Memory B cell (primary cell): ENCODE data around the gene MALSU1.

ENCODE experiments used
- ATAC-seq: fragments of 150-1000 bp; cut with Tn5 transposase; 2 replicates; pipeline ENCODE4 v1.10.0; 2021; ENCODE audit warnings: low read depth, mild to moderate bottlenecking, moderate library complexity
- DNase-seq, 2 donors: peaks; one replicate each; pipeline ENCODE4 v3.0.0; 2022; ENCODE audit warnings: low spot score in 2 of 2
- H3K27ac Mint-ChIP-seq: one replicate; pipeline ENCODE4 v1.8.0; 2022; ENCODE audit warnings: mild to moderate bottlenecking, moderate library complexity, mixed read lengths
- H3K27me3 Mint-ChIP-seq: one replicate; pipeline ENCODE4 v1.8.0; 2022; ENCODE audit warnings: mixed read lengths
- H3K36me3 Mint-ChIP-seq: one replicate; pipeline ENCODE4 v1.8.0; 2022; ENCODE audit warnings: mild to moderate bottlenecking, mixed read lengths
- H3K4me1 Mint-ChIP-seq: one replicate; pipeline ENCODE4 v1.8.0; 2022; ENCODE audit warnings: mixed read lengths
- H3K4me3 Mint-ChIP-seq: one replicate; pipeline ENCODE4 v1.8.0; 2022; ENCODE audit warnings: mild to moderate bottlenecking, moderate library complexity, mixed read lengths
- H3K9me3 Mint-ChIP-seq: one replicate; pipeline ENCODE4 v1.8.0; 2022; ENCODE audit warnings: mixed read lengths

The MALSU1 gene

GRCh38 chr7:23353172-23353571 lies 54.0 kb downstream of the MALSU1 start:
- Mint-ChIP-seq H3K27ac (peak overlapping the region; percentile 49), H3K4me1 (peaks cover 8% of the 10 kb centered on the region), H3K27me3 (no peaks in the 10 kb centered on the region), H3K9me3 (no peaks in the 10 kb centered on the region), H3K4me3 (no peak overlapping the region), H3K36me3 (no peaks in the 10 kb centered on the region)
- DNase-seq (no peak), ATAC-seq (peak; percentile 57)

- H3K4me1 Mint-ChIP-seq, result peaks cover 8% of the 10 kb centered on the region
- no peaks in the 10 kb centered on the region for H3K9me3 Mint-ChIP-seq
- no peaks in the 10 kb centered on the region for H3K27me3 Mint-ChIP-seq
- no peaks in the 10 kb centered on the region for H3K36me3 Mint-ChIP-seq
- H3K4me3 Mint-ChIP-seq, result no peak overlapping the region
- no peak for DNase-seq
- ATAC-seq, result no peak
- H3K27ac Mint-ChIP-seq, result no peak overlapping the region
Observed at GRCh38 chr7:23356168-23356567, 57.0 kb downstream of the MALSU1 start.

GRCh38 chr7:23356726-23357125 lies 57.6 kb downstream of the MALSU1 start:
- DNase-seq (no peak), ATAC-seq (no peak)
- no peak overlapping the region for H3K4me3 Mint-ChIP-seq
- no peaks in the 10 kb centered on the region for H3K9me3 Mint-ChIP-seq
- H3K27ac Mint-ChIP-seq, result no peak overlapping the region
- no peaks in the 10 kb centered on the region for H3K36me3 Mint-ChIP-seq
- H3K4me1 Mint-ChIP-seq, result peaks cover 8% of the 10 kb centered on the region
- no peaks in the 10 kb centered on the region for H3K27me3 Mint-ChIP-seq

GRCh38 chr7:23357190-23358093 lies 58.3 kb downstream of the MALSU1 start:
- no peaks in the 10 kb centered on the region for H3K36me3 Mint-ChIP-seq
- peak in 1 of 2 donors; percentile 35 for DNase-seq
- no peak overlapping the region for H3K27ac Mint-ChIP-seq
- peaks cover 8% of the 10 kb centered on the region for H3K4me1 Mint-ChIP-seq
- no peaks in the 10 kb centered on the region for H3K9me3 Mint-ChIP-seq
- peak; percentile 86 for ATAC-seq
- no peaks in the 10 kb centered on the region for H3K27me3 Mint-ChIP-seq
- H3K4me3 Mint-ChIP-seq, result no peak overlapping the region

- H3K27me3 Mint-ChIP-seq, result no peaks in the 10 kb centered on the region
- no peak overlapping the region for H3K4me3 Mint-ChIP-seq
- DNase-seq, result no peak
- no peaks in the 10 kb centered on the region for H3K36me3 Mint-ChIP-seq
- no peaks in the 10 kb centered on the region for H3K9me3 Mint-ChIP-seq
- no peak overlapping the region for H3K27ac Mint-ChIP-seq
- ATAC-seq, result no peak
- H3K4me1 Mint-ChIP-seq, result peaks cover 4% of the 10 kb centered on the region
Observed at GRCh38 chr7:23358152-23358674, 59.1 kb downstream of the MALSU1 start.
